ENCODE data around the gene PID1. TPM values are rescaled to one million over a fixed set of nuclear protein-coding genes. Genes with fewer than 3 reads are reported as not detected.

Gene PID1
- total RNA-seq, 1 experiment from 2014 or later: not detected

DNA sequence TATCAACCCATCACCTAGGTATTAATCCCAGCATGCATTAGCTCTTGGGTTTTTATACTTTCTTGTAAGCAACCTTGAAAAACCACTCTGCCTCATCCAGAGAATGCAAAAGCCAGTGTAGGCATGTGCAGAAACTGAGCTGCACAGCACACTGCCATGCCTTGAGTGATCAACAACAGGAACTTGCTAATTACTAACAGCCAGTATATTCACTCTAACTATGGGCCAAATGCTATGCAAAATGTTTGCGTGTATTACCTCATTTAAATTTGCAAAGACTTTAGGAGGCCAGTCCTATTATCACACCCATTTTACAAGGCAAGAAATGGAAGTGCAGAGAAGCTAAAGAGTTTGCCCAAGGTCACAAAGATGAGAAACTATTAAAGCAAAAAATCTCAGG is 169.8 kb downstream of the PID1 start:
- no peak overlapping the region for H3K27ac ChIP-seq
- no peak overlapping the region for H2AFZ ChIP-seq
- ChIA-PET CTCF (no interaction called here), POLR2A (ENCODE audit: unreplicated experiment) (no interaction called here)
- no peaks in the 10 kb centered on the region for H3K9me3 ChIP-seq (ENCODE audit: insufficient read depth, low read depth)
- H3K79me2 ChIP-seq (ENCODE audit: low read depth): no peaks in the 10 kb centered on the region
- no peak overlapping the region for H3K4me3 ChIP-seq
- no peaks in the 10 kb centered on the region for H4K20me1 ChIP-seq (ENCODE audit: insufficient read depth)
- DNase-seq: no peak
- H3K4me2 ChIP-seq: no peak overlapping the region
- H3K36me3 ChIP-seq (ENCODE audit: low read depth): no peaks in the 10 kb centered on the region
- no peaks in the 10 kb centered on the region for H3K27me3 ChIP-seq (ENCODE audit: insufficient read depth, low read depth)
- no TSS peak for BruUV-seq (replicated peaks)
- no peaks in the 10 kb centered on the region for H3F3A ChIP-seq (ENCODE audit: insufficient read depth, low read depth)
- intact Hi-C loops (cut with micrococcal nuclease; ENCODE audit: unreplicated experiment): no loop called here
- TF ChIP-seq CTCF (conservative IDR thresholded peaks at IDR 0.05) (no peak), EZH2 (IDR thresholded peaks at IDR 0.05; ENCODE audit: low read depth) (no peak)
- no peaks in the 10 kb centered on the region for H3K9me2 ChIP-seq (ENCODE audit: insufficient read depth)
- H3K4me1 ChIP-seq (replicated peaks; ENCODE audit: insufficient read depth): no peaks in the 10 kb centered on the region

GRCh38 chr2:229099231-229099630 is 171.9 kb downstream of the PID1 start:
- no peak for TF ChIP-seq EZH2 (IDR thresholded peaks at IDR 0.05; ENCODE audit: low read depth)
- TF ChIP-seq CTCF (conservative IDR thresholded peaks at IDR 0.05): no peak
- H3K9me3 ChIP-seq (ENCODE audit: insufficient read depth, low read depth): no peaks in the 10 kb centered on the region
- H3K36me3 ChIP-seq (ENCODE audit: low read depth): no peaks in the 10 kb centered on the region
- no peaks in the 10 kb centered on the region for H3K79me2 ChIP-seq (ENCODE audit: low read depth)
- H3F3A ChIP-seq (ENCODE audit: insufficient read depth, low read depth): no peaks in the 10 kb centered on the region
- H3K27ac ChIP-seq: no peak overlapping the region
- no peaks in the 10 kb centered on the region for H3K4me1 ChIP-seq (replicated peaks; ENCODE audit: insufficient read depth)
- intact Hi-C loops (cut with micrococcal nuclease; ENCODE audit: unreplicated experiment): no loop called here
- no peak overlapping the region for H3K4me2 ChIP-seq
- no peaks in the 10 kb centered on the region for H3K9me2 ChIP-seq (ENCODE audit: insufficient read depth)
- H3K27me3 ChIP-seq (ENCODE audit: insufficient read depth, low read depth): no peaks in the 10 kb centered on the region
- no peaks in the 10 kb centered on the region for H4K20me1 ChIP-seq (ENCODE audit: insufficient read depth)
- no peak overlapping the region for H2AFZ ChIP-seq
- ChIA-PET CTCF (no interaction called here), POLR2A (ENCODE audit: unreplicated experiment) (no interaction called here)
- DNase-seq: no peak
- no peak overlapping the region for H3K4me3 ChIP-seq
- no TSS peak for BruUV-seq (replicated peaks)

DNA sequence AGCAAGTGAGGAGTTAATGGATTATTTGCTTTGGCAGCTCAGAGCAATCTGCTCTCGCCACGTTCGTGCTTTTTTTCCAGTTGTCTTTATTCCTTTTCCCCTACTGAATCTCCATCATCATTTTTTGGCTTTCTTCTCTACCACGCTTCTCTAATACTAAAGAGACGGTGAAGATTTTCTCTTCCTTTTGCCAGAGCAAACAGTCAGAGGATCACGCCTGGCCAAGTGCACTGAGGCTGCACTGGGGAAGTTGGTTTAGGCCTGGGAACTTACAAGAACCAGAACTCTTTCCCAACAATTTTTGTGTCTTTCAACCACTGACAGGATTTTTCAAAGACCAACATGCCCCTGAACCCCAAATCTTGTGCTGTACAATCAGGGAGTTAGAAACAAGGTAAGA is 172.3 kb downstream of the PID1 start:
- no peak overlapping the region for H3K27ac ChIP-seq
- no peaks in the 10 kb centered on the region for H4K20me1 ChIP-seq (ENCODE audit: insufficient read depth)
- no peak for DNase-seq
- no peaks in the 10 kb centered on the region for H3K79me2 ChIP-seq (ENCODE audit: low read depth)
- intact Hi-C loops (cut with micrococcal nuclease; ENCODE audit: unreplicated experiment): no loop called here
- no TSS peak for BruUV-seq (replicated peaks)
- TF ChIP-seq CTCF (conservative IDR thresholded peaks at IDR 0.05) (no peak), EZH2 (IDR thresholded peaks at IDR 0.05; ENCODE audit: low read depth) (no peak)
- no peak overlapping the region for H3K4me2 ChIP-seq
- H3K4me1 ChIP-seq (replicated peaks; ENCODE audit: insufficient read depth): no peaks in the 10 kb centered on the region
- H3K9me3 ChIP-seq (ENCODE audit: insufficient read depth, low read depth): no peaks in the 10 kb centered on the region
- POLR2A ChIA-PET (ENCODE audit: unreplicated experiment): no interaction called here
- no peaks in the 10 kb centered on the region for H3F3A ChIP-seq (ENCODE audit: insufficient read depth, low read depth)
- no peak overlapping the region for H2AFZ ChIP-seq
- H3K27me3 ChIP-seq (ENCODE audit: insufficient read depth, low read depth): no peaks in the 10 kb centered on the region
- no peaks in the 10 kb centered on the region for H3K9me2 ChIP-seq (ENCODE audit: insufficient read depth)
- CTCF ChIA-PET: no interaction called here
- H3K4me3 ChIP-seq: no peak overlapping the region
- no peaks in the 10 kb centered on the region for H3K36me3 ChIP-seq (ENCODE audit: low read depth)

All from PC-9 (cell line).